KG1 (cell line): Measurements from ENCODE around the gene PRCP.

ENCODE experiments used
- DNase-seq: peaks from one replicate; lab custom pipeline; 2025; lab: John Stamatoyannopoulos, UW

The PRCP gene

GRCh38 chr11:82786001-82786400, 114.2 kb downstream of the PRCP start:
- DNase-seq, result no peak

GRCh38 chr11:82782825-82783374, 117.3 kb downstream of the PRCP start:
- DNase-seq, result no peak

- DNase-seq, result no peak
Observed at GRCh38 chr11:82778776-82779175, 121.5 kb downstream of the PRCP start.

- no peak for DNase-seq
Observed at GRCh38 chr11:82776377-82776776, 123.9 kb downstream of the PRCP start.

- DNase-seq, result peak; percentile 14
Observed at GRCh38 chr11:82775736-82776346, 124.4 kb downstream of the PRCP start.

GRCh38 chr11:82775218-82775617, 125.0 kb downstream of the PRCP start:
- no peak for DNase-seq
